Body of pancreas (tissue), 4 donors: ENCODE results near the gene BOC.

Source experiments
- CTCF ChIP-seq, 7 experiments: fragments of 450-650 bp in 4 of 7; fragments of 200-600 bp in 3 of 7; sonication (generic) in 3 of 7; IDR thresholded peaks; one replicate each; pipeline ENCODE4 v1.5.1; 2016 to 2019; ENCODE audit warnings: antibody characterized with exemption in 7 of 7
- POLR2A ChIP-seq, 3 donors: fragments of 450-650 bp; IDR thresholded peaks; one replicate each; pipeline ENCODE4 v1.6.1; 2016; ENCODE audit warnings: antibody characterized with exemption in 3 of 3, mild to moderate bottlenecking in 2 of 3

- TF ChIP-seq POLR2A (IDR thresholded peaks at IDR 0.05) (no peak), CTCF (IDR thresholded peaks at IDR 0.05) (no peak)
Measured at GRCh38 chr3:113161661-113162060, 49.7 kb upstream of the BOC start.
